Prostate gland (tissue), 2 donors: Measurements from ENCODE around the gene GAB2.
"Not testable (repeated sequence)": the region's sequence is repeated elsewhere in the genome, so short reads cannot be mapped to it uniquely, and the experiment has no call there.

Experiments
- POLR2A ChIP-seq: fragments of 450-650 bp; IDR thresholded peaks from one replicate; pipeline ENCODE4 v1.6.1; 2016; ENCODE audit warnings: antibody characterized with exemption, mild to moderate bottlenecking
- POLR2AphosphoS5 ChIP-seq: sonication (generic); formaldehyde crosslinking; IDR thresholded peaks from one replicate; pipeline ENCODE4 v1.6.1; 2017; ENCODE audit warnings: antibody characterized with exemption
- TF ChIP-seq, protein P1 (sequence below), 4 experiments: fragments of 200-600 bp in 2 of 4; fragments of 450-650 bp in 2 of 4; sonication (generic) in 2 of 4; IDR thresholded peaks; 1 replicate in 3 of 4; 2 replicates in 1 of 4; pipeline ENCODE4 v1.5.1; 2016 to 2019; ENCODE audit warnings: antibody characterized with exemption in 4 of 4, mild to moderate bottlenecking in 2 of 4, moderate library complexity in 2 of 4

DNA sequence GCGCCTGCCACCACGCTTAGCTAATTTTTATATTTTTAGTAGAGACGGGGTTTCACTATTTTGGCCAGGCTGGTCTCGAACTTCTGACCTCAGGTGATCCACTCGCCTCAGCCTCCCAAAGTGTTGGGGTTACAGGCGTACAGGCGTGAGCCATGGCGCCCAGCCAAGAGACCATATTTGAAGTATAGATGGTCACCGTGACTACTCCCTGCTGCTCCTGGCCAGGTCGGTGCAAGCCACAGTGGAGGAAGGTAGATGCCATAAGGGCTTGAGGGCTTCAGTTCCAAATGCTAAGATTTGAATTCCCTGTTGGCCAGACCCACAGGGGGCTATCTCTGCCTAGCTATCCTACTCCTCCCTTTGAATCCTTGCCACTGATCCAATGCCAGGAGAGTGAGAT, 194.9 kb downstream of the GAB2 start:
- TF ChIP-seq, protein P1, sequence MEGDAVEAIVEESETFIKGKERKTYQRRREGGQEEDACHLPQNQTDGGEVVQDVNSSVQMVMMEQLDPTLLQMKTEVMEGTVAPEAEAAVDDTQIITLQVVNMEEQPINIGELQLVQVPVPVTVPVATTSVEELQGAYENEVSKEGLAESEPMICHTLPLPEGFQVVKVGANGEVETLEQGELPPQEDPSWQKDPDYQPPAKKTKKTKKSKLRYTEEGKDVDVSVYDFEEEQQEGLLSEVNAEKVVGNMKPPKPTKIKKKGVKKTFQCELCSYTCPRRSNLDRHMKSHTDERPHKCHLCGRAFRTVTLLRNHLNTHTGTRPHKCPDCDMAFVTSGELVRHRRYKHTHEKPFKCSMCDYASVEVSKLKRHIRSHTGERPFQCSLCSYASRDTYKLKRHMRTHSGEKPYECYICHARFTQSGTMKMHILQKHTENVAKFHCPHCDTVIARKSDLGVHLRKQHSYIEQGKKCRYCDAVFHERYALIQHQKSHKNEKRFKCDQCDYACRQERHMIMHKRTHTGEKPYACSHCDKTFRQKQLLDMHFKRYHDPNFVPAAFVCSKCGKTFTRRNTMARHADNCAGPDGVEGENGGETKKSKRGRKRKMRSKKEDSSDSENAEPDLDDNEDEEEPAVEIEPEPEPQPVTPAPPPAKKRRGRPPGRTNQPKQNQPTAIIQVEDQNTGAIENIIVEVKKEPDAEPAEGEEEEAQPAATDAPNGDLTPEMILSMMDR (IDR thresholded peaks at IDR 0.05), result not testable (repeated sequence)
- TF ChIP-seq POLR2A, POLR2AphosphoS5: not testable (repeated sequence)
